H9 (cell line): ENCODE data around the gene GRIN2A. TPM values are rescaled to one million over a fixed set of nuclear protein-coding genes. Genes with fewer than 3 reads are reported as not detected.

Experiments
- DNase-seq: peaks from one replicate; pipeline ENCODE4 v3.0.0-alpha.2; 2017
- H2AFZ ChIP-seq: one replicate; pipeline ENCODE4 v1.6.1; 2013; ENCODE audit warnings: mild to moderate bottlenecking, low read length, control low read depth, moderate library complexity
- H2AK5ac ChIP-seq: 2 replicates; pipeline ENCODE4 v1.6.1; 2013; ENCODE audit warnings: low read length, control low read depth, mixed read lengths; ENCODE audit not compliant: insufficient read length
- H2BK120ac ChIP-seq: one replicate; pipeline ENCODE4 v1.6.1; 2013; ENCODE audit warnings: low read depth, mild to moderate bottlenecking, low read length, control low read depth, inconsistent platforms; ENCODE audit not compliant: poor library complexity, severe bottlenecking
- H2BK12ac ChIP-seq: 2 replicates; pipeline ENCODE4 v1.6.1; 2013; ENCODE audit warnings: low read length, control low read depth, mixed read lengths, low read depth; ENCODE audit not compliant: insufficient read length
- H2BK15ac ChIP-seq: 2 replicates; pipeline ENCODE4 v1.6.1; 2013; ENCODE audit warnings: low read depth, low read length, control low read depth
- H2BK20ac ChIP-seq: one replicate; pipeline ENCODE4 v1.6.1; 2013; ENCODE audit warnings: low read depth, mild to moderate bottlenecking, low read length, control low read depth, inconsistent platforms; ENCODE audit not compliant: poor library complexity, severe bottlenecking
- H2BK5ac ChIP-seq: 2 replicates; pipeline ENCODE4 v1.6.1; 2013; ENCODE audit warnings: low read length, control low read depth, mixed read lengths; ENCODE audit not compliant: insufficient read length
- H3K14ac ChIP-seq: 2 replicates; pipeline ENCODE4 v1.6.1; 2013; ENCODE audit warnings: low read length, control low read depth; ENCODE audit not compliant: insufficient read depth
- H3K18ac ChIP-seq: 2 replicates; pipeline ENCODE4 v1.6.1; 2013; ENCODE audit warnings: low read depth, mild to moderate bottlenecking, mixed read lengths, low read length, control low read depth; ENCODE audit not compliant: insufficient read length
- H3K23ac ChIP-seq: 2 replicates; pipeline ENCODE4 v1.6.1; 2013; ENCODE audit warnings: low read length, control low read depth, mixed read lengths, low read depth; ENCODE audit not compliant: insufficient read length
- H3K23me2 ChIP-seq: 2 replicates; pipeline ENCODE4 v1.6.1; 2013; ENCODE audit warnings: low read depth, mild to moderate bottlenecking, mixed read lengths, low read length, control low read depth; ENCODE audit not compliant: insufficient read length, poor library complexity, severe bottlenecking
- H3K27ac ChIP-seq: 2 replicates; pipeline ENCODE4 v1.5.1; 2013; ENCODE audit warnings: low read length, control low read depth, mixed read lengths, low read depth; ENCODE audit not compliant: insufficient read length
- H3K27me3 ChIP-seq: 2 replicates; pipeline ENCODE4 v1.6.1; 2013; ENCODE audit warnings: low read length, control low read depth, inconsistent platforms; ENCODE audit not compliant: insufficient read depth
- H3K4ac ChIP-seq: 2 replicates; pipeline ENCODE4 v1.6.1; 2013; ENCODE audit warnings: low read depth, mild to moderate bottlenecking, control low read depth, inconsistent platforms, low read length, moderate library complexity
- H3K4me1 ChIP-seq: 2 replicates; pipeline ENCODE4 v1.6.1; 2013; ENCODE audit warnings: low read length, control low read depth, inconsistent platforms; ENCODE audit not compliant: insufficient read depth
- H3K4me2 ChIP-seq: 2 replicates; pipeline ENCODE4 v1.6.1; 2013; ENCODE audit warnings: low read length, control low read depth, mixed read lengths; ENCODE audit not compliant: insufficient read length, insufficient read depth
- H3K56ac ChIP-seq: 2 replicates; pipeline ENCODE4 v1.6.1; 2013; ENCODE audit warnings: low read depth, mild to moderate bottlenecking, mixed read lengths, low read length, control low read depth; ENCODE audit not compliant: insufficient read length
- H3K79me1 ChIP-seq: 2 replicates; pipeline ENCODE4 v1.6.1; 2013; ENCODE audit warnings: low read depth, mild to moderate bottlenecking, moderate library complexity, low read length, control low read depth, inconsistent platforms; ENCODE audit not compliant: insufficient read depth, poor library complexity, severe bottlenecking
- H3K79me2 ChIP-seq: 2 replicates; pipeline ENCODE4 v1.6.1; 2013; ENCODE audit warnings: low read length, control low read depth, inconsistent platforms; ENCODE audit not compliant: insufficient read depth
- H3K9ac ChIP-seq: 2 replicates; pipeline ENCODE4 v1.6.1; 2013; ENCODE audit warnings: low read length, control low read depth, mixed read lengths; ENCODE audit not compliant: insufficient read length; ENCODE audit errors: extremely low read depth
- H3K9me3 ChIP-seq: one replicate; pipeline ENCODE4 v1.6.1; 2013; ENCODE audit warnings: low read depth, low read length, inconsistent platforms; ENCODE audit not compliant: control insufficient read depth
- H3T11ph ChIP-seq: one replicate; pipeline ENCODE4 v1.6.1; 2013; ENCODE audit warnings: mild to moderate bottlenecking, low read length, control low read depth, inconsistent platforms
- H4K20me1 ChIP-seq: one replicate; pipeline ENCODE4 v1.6.1; 2013; ENCODE audit not compliant: control insufficient read depth, insufficient read length, insufficient read depth
- H4K5ac ChIP-seq: 2 replicates; pipeline ENCODE4 v1.6.1; 2013; ENCODE audit warnings: low read depth, mild to moderate bottlenecking, mixed read lengths, low read length, control low read depth; ENCODE audit not compliant: insufficient read length
- H4K8ac ChIP-seq: replicated peaks from 2 replicates; pipeline ENCODE4 v1.6.1; 2013; ENCODE audit warnings: low read length, control low read depth, mixed read lengths, low read depth; ENCODE audit not compliant: insufficient read length
- H4K91ac ChIP-seq: 2 replicates; pipeline ENCODE4 v1.6.1; 2013; ENCODE audit warnings: low read depth, mild to moderate bottlenecking, moderate library complexity, mixed read lengths, low read length, control low read depth; ENCODE audit not compliant: insufficient read length
- H3K27ac Mint-ChIP-seq, 3 experiments: 2 replicates in 2 of 3; 3 replicates in 1 of 3; pipeline ENCODE4 v1.8.0; 2020 to 2021; ENCODE audit warnings: mixed read lengths in 3 of 3, mild to moderate bottlenecking in 1 of 3, moderate library complexity in 1 of 3
- H3K27me3 Mint-ChIP-seq: 2 replicates; pipeline ENCODE4 v1.8.0; 2021; ENCODE audit warnings: low read depth, mild to moderate bottlenecking, moderate library complexity, mixed read lengths
- H3K36me3 Mint-ChIP-seq, 3 experiments: 2 replicates in 2 of 3; 3 replicates in 1 of 3; pipeline ENCODE4 v1.8.0; 2020 to 2021; ENCODE audit warnings: low read depth in 3 of 3, mixed read lengths in 3 of 3; ENCODE audit not compliant: insufficient read depth in 1 of 3
- H3K4me1 Mint-ChIP-seq, 2 experiments: 2 replicates each; pipeline ENCODE4 v1.8.0; 2020; ENCODE audit warnings: mixed read lengths in 2 of 2
- H3K4me3 Mint-ChIP-seq, 2 experiments: 2 replicates in 1 of 2; 3 replicates in 1 of 2; pipeline ENCODE4 v1.8.0; 2020 to 2021; ENCODE audit warnings: mild to moderate bottlenecking in 2 of 2, mixed read lengths in 2 of 2, moderate library complexity in 1 of 2
- H3K9me3 Mint-ChIP-seq, 2 experiments: 2 replicates in 1 of 2; 3 replicates in 1 of 2; pipeline ENCODE4 v1.8.0; 2020; ENCODE audit warnings: mild to moderate bottlenecking in 2 of 2, mixed read lengths in 2 of 2, moderate library complexity in 1 of 2
- WGBS: extraction: QIAGEN DNeasy Blood & Tissue Kit; methylation state at CpG from one replicate; pipeline ENCODE4 v1.1.7; 2013; ENCODE audit warnings: missing lambda C conversion rate, low lambda C conversion rate, mixed read lengths; ENCODE audit not compliant: insufficient read length; ENCODE audit errors: extremely low coverage; 5-methylcytosine and 5-hydroxymethylcytosine counted together
- total RNA-seq: library from RNA; stranded (reverse); gene quantifications from 2 replicates; pipeline ENCODE4 v1.2.1, GENCODE V29; 2021
- TF ChIP-seq, protein P1 (sequence below): fragments of 200-600 bp; sonication (generic); conservative IDR thresholded peaks from 3 replicates; pipeline ENCODE4 v1.8.0; 2021; ENCODE audit warnings: antibody characterized with exemption, mild to moderate bottlenecking

GRIN2A gene
- total RNA-seq, 1 experiment from 2014 or later: 1.5 TPM

DNA sequence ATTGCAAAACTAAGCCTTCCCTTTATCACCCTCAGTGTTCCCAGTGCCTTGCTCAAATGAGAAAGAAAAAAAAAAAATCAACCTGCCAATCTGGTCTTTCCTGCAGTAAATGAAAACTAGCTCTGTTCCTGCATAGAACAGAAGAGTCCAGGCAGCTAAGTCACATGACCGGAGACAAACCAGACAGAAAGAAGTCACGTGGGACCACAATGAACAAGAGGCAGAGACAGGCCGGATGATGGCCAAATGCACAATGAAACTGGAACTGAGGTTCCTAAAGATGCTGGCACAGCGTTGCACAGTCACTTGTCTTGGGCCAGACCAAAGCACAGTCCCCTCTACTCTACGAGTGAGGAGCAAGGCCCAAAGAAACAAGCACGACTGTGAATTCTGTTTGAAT lies 172.5 kb downstream of the GRIN2A start:
- Histone ChIP-seq H2BK15ac (no peak overlapping the region), H3K4me1 (no peaks in the 10 kb centered on the region), H3T11ph (no peak overlapping the region), H3K79me2 (no peaks in the 10 kb centered on the region), H2BK12ac (no peak overlapping the region), H3K27me3 (no peaks in the 10 kb centered on the region), H3K27ac (no peak overlapping the region), H2AK5ac (no peak overlapping the region), H4K5ac (no peak overlapping the region), H4K91ac (no peak overlapping the region), H4K8ac (no peak overlapping the region), H2AFZ (no peak overlapping the region), H3K79me1 (no peaks in the 10 kb centered on the region), H3K18ac (no peak overlapping the region), H3K23me2 (peaks cover 3% of the 10 kb centered on the region), H3K4ac (no peak overlapping the region), H3K9me3 (no peaks in the 10 kb centered on the region), H3K56ac (no peak overlapping the region), H2BK20ac (no peak overlapping the region), H3K14ac (no peak overlapping the region), H3K9ac (no peak overlapping the region), H4K20me1 (no peaks in the 10 kb centered on the region), H2BK120ac (no peak overlapping the region), H3K23ac (no peak overlapping the region), H3K4me2 (no peak overlapping the region), H2BK5ac (no peak overlapping the region)
- Mint-ChIP-seq H3K4me1 (peaks cover 15 to 17% of the 10 kb centered on the region in 2 experiments), H3K9me3 (peaks cover 8 to 17% of the 10 kb centered on the region in 2 experiments), H3K27ac (no peak overlapping the region), H3K4me3 (no peak overlapping the region), H3K36me3 (peaks cover 0 to 12% (median 3%) of the 10 kb centered on the region in 3 experiments; a peak in 5 of 7 replicates), H3K27me3 (no peaks in the 10 kb centered on the region; the same call in 1 of the 2 replicates)
- TF ChIP-seq, protein P1, sequence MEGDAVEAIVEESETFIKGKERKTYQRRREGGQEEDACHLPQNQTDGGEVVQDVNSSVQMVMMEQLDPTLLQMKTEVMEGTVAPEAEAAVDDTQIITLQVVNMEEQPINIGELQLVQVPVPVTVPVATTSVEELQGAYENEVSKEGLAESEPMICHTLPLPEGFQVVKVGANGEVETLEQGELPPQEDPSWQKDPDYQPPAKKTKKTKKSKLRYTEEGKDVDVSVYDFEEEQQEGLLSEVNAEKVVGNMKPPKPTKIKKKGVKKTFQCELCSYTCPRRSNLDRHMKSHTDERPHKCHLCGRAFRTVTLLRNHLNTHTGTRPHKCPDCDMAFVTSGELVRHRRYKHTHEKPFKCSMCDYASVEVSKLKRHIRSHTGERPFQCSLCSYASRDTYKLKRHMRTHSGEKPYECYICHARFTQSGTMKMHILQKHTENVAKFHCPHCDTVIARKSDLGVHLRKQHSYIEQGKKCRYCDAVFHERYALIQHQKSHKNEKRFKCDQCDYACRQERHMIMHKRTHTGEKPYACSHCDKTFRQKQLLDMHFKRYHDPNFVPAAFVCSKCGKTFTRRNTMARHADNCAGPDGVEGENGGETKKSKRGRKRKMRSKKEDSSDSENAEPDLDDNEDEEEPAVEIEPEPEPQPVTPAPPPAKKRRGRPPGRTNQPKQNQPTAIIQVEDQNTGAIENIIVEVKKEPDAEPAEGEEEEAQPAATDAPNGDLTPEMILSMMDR: no peak
- WGBS: no CpG with 5 or more reads among the region's 6 CpGs
- no peak for DNase-seq
